T1000 (cell line): ENCODE measurements around the gene DELE1.

Source experiments
- DNase-seq: peaks from one replicate; lab custom pipeline; 2025; ENCODE audit warnings: mixed read lengths; lab: John Stamatoyannopoulos, UW

The DELE1 gene

GRCh38 chr5:141958113-141958512 is 34.4 kb downstream of the DELE1 start, which contains the start of gene PCDH12:
TSS of gene PCDH12 (minus strand) at chr5:141958202. CDS start at chr5:141957851, 351 bp downstream.
- no peak for DNase-seq

DNA sequence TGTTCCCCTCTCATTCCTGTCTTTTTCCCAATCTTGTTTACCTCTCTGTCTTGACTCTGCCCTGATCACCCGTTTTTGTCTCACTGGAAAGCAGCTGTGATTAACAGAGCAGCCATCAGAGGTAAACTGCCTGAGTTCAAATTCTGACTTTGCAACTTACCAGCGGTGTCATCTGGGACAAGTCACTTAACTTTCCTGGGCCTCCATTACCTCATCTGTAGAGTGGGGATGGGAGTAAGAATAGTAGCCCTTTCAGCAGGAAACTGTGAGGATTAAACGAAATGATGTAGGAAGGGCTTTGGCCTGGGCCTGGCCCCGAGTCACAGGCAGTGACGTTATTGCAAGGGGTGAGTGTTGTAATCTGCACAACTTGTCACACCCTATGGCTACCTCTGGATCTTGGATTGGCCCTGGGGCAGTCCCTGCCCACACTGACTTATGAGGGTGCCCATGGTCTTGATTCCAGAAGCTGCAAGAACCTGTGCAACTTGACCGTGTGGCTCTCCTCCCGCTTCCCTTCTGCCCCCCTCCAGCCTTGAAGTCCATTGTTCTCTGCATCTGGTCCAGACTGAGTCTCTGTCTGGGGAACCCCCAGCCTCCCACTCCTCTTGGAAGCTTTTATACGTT is 35.0 kb downstream of the DELE1 start:
- DNase-seq: no peak

DNA sequence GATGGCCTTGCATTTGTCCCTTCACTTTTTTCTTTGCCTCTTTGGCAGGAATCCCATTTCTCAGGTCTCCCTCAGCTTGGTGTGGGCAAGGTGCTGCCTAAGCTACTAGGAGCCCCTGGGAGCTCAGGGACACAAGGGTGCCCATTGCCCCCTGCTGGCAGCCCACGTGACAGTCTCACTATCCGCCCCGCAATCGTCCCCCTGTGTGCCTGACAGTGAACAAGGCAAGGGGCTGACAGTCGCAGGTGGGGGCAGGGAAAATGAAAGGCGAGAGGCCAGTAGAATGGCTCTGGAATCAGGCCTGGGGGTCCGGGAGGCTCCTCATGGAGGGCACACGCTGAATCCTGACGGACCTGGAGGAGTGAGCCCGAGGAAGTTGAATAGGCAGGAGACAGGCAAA is 36.3 kb downstream of the DELE1 start:
- DNase-seq: no peak

DNA sequence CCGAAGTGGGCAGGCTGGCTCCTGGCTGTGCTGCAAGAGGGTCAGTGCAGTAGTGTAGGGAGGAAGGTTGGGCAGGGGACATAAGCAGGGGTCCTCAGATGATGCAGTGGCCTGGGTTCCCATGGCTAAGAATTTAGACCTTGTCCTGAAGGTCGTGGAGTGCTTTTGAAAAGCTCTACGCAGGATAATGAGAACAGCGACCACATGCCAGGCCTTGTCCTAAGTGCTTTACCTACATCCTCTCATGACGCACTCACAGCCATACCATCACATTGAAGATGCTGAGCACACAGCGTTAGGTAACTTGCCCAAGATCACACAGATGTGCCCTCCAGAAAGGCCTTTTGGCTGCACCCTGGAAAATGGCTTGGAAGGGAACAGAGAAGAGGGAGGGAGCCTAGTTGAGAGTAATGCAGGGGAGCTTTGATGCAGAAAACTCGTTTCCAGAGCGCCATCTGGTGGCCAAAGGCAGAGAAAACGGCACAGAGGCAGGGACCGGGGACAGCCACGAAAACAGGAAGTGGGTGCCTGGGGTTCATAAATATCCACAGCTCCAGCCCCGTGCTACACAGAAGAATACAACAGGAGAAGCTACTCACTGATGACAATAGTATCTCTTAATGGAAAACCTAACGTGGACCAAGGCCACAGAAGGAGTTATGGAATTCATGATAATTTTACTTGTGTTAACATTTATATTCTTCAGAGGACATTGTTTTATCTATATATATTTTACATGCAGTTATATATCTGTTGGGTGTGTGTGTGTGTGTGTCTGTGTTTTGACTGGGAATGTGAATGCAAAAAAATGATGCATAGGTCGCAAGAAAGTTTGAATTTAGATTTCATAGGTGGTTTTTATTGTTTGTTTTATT is 37.0 kb downstream of the DELE1 start:
- DNase-seq: peak; percentile 69

GRCh38 chr5:141961466-141961865 is 37.8 kb downstream of the DELE1 start:
- DNase-seq: no peak

- no peak for DNase-seq
These were observed 40.0 kb downstream of the DELE1 start for GRCh38 chr5:141963701-141964100.

- no peak for DNase-seq
These were observed 41.4 kb downstream of the DELE1 start for GRCh38 chr5:141965071-141965470.

- DNase-seq: no peak
These were observed 42.7 kb downstream of the DELE1 start for GRCh38 chr5:141966275-141966962.

GRCh38 chr5:141966963-141967333 is 43.3 kb downstream of the DELE1 start:
- DNase-seq: no peak

DNA sequence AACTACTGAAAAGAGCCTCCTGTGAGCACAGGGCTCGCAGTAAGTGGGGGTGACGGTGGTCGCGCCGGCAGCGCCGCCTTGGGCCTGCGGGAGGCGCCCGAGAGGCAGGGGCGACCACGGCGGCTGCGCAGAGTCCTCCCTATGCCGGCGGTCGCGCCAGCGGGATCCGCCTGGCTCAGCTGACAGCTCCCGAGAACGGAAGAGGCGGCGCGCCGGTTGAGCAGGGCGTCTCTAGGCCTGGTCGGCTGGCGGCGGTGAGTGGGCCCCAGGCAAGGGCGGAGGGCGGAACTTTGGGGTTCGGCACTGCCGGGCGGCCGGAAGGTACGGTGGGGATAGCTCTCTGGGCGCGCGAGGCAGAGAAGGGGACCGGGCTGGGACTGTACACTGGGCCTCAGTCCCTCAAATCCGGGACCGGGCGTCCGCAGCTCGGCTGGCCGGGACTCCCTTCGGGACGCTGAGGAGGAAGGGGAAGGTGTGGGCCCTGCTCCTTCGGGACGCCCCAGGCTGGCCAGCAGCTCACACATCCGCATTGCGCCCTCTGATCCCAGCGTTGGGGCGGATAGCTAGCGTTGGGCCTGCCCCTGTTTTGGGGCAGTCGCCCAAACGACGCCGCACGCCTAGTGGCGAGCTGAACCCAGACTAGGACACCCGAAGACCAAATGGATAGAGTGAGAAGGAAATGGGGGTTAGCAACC is 45.4 kb downstream of the DELE1 start, which contains the start of gene RNF14:
Gene RNF14, plus strand, starts transcription at position 192 of the 695 bp plus-strand sequence. CDS start 4,484 bp downstream, outside the sequence.
- peak; percentile 90 for DNase-seq

GRCh38 chr5:141969783-141970771 is 46.4 kb downstream of the DELE1 start:
- no peak for DNase-seq

GRCh38 chr5:141973871-141974595 is 50.4 kb downstream of the DELE1 start:
- DNase-seq: no peak

DNA sequence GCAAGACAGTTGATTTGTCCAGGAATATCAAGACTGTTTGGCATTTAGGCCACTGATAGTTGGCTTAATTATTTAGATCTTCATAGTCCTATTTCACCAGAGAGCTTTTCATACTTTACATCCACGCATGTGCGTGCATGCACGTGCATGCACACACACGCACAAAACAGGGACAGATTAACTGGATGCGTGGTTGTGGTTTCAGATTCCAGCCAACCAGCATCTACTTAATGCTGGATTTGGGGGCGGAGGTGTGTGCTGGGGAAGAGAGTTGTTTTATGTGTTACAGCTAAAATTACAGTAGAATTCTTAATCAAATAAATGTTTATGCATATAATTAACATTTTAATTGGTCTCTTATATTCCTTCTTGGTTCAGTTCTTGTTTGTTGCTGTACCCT is 52.5 kb downstream of the DELE1 start:
- no peak for DNase-seq

DNA sequence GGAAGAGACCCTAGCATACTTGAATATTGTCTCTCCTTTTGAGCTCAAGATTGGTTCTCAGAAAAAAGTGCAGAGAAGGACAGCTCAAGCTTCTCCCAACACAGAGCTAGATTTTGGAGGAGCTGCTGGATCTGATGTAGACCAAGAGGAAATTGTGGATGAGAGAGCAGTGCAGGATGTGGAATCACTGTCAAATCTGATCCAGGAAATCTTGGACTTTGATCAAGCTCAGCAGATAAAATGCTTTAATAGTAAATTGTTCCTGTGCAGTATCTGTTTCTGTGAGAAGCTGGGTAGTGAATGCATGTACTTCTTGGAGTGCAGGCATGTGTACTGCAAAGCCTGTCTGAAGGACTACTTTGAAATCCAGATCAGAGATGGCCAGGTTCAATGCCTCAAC is 54.7 kb downstream of the DELE1 start:
- no peak for DNase-seq

DNA sequence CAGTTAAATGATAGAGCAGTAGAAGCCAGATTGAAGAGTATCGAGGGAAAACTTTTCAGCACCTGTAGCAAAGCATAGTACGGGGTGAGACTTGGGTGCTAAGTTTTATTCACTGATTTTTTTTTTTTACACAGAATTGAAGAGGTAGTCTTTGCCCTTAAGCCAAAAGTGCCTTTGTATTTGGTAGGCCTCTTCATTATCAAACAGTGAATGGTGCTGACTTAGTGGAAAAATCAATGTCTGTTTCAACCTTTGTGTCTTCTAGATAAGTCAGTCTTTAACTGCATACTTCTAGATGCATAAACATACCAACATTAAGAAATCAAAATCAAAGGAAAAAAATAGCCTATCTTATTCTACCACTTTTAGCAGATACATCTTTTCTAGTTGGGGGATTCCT is 59.0 kb downstream of the DELE1 start:
- no peak for DNase-seq

DNA sequence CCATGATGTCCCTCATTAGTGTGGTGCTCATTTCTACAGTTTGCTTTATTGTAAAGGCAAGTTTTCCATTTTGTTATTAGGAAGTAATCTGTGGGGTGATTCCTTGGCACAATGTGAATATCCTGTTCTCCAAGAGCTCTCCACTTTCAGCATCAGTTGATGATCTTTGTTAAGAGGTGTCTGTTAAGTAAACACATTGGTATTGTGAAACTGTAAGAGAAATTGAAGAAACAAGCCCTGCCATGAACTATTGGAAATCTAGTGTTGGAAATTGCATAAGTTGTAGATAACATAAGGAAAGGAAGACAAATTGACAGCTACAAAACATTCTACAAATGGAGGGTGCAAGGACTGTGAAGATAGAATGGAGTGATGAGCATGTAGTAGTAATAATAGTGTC is 62.4 kb downstream of the DELE1 start:
- DNase-seq: no peak

DNA sequence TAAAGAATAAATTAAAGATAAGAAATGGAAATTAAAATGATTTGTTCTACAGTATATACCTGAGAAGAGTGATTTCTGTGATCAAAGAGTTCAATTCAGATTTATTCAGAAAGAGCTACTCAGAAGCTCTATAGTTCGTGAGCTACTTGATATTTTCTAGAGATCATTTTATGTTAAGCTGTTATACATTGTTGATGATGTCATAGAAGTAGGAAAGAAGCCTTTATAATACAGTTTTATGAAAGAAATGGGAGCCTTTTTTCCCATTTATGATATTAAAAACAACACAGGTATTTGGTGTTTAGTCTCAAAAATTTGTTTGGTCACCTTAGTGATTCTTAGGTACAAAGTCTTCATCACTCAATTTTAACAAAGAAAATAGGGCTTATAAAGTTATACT is 66.0 kb downstream of the DELE1 start:
- no peak for DNase-seq
